Lower lobe of right lung (tissue), 2 donors: ENCODE measurements around the gene BHLHE40. TPM values are rescaled to one million over a fixed set of nuclear protein-coding genes. Genes with fewer than 3 reads are reported as not detected.
A peak's percentile ranks its signal among the peaks of the same experiment; 100 is the strongest.

Experiments used
- ATAC-seq, 2 donors: fragments of 200-7000 bp; cut with Tn5 transposase; one replicate each; pipeline ENCODE4 v1.9.1; 2020 to 2022; ENCODE audit warnings: mild to moderate bottlenecking in 2 of 2, moderate library complexity in 2 of 2
- DNase-seq: peaks from one replicate; pipeline ENCODE4 v3.0.0-alpha.2; 2020
- H3K27ac ChIP-seq: fragments of 200-600 bp; one replicate; pipeline ENCODE4 v1.8.0; 2022
- H3K27me3 ChIP-seq: fragments of 200-600 bp; one replicate; pipeline ENCODE4 v1.8.0; 2022; ENCODE audit warnings: low read depth
- H3K36me3 ChIP-seq: fragments of 200-600 bp; one replicate; pipeline ENCODE4 v1.8.0; 2022; ENCODE audit warnings: mild to moderate bottlenecking
- H3K4me1 ChIP-seq: fragments of 200-600 bp; one replicate; pipeline ENCODE4 v1.8.0; 2022
- H3K4me3 ChIP-seq: fragments of 200-600 bp; one replicate; pipeline ENCODE4 v1.8.0; 2022; ENCODE audit warnings: mild to moderate bottlenecking
- H3K9me3 ChIP-seq: fragments of 200-600 bp; one replicate; pipeline ENCODE4 v1.8.0; 2022
- CTCF ChIP-seq: fragments of 200-600 bp; IDR thresholded peaks from one replicate; pipeline ENCODE4 v1.8.0; 2022; ENCODE audit warnings: antibody characterized with exemption, mild to moderate bottlenecking
- intact Hi-C: fragments of 100-400 bp; cut with DNase I; formaldehyde crosslinking; loops from one replicate; pipeline ENCODE4 v1.11.0; 2022
- total RNA-seq: library from RNA; stranded (reverse); fragmentation: NEBNext Ultra II Directional; extraction: Animal tissue kit (Norgen Biotek cat#: 25700); gene quantifications from one replicate; pipeline ENCODE4 v1.2.1, GENCODE V29; 2021
- donor health status: DM: no; HTN: yes; CAD: no; lungs with severe emphysema.

The BHLHE40 gene
- total RNA-seq, 1 donor from 2014 or later = 84.8 TPM

DNA sequence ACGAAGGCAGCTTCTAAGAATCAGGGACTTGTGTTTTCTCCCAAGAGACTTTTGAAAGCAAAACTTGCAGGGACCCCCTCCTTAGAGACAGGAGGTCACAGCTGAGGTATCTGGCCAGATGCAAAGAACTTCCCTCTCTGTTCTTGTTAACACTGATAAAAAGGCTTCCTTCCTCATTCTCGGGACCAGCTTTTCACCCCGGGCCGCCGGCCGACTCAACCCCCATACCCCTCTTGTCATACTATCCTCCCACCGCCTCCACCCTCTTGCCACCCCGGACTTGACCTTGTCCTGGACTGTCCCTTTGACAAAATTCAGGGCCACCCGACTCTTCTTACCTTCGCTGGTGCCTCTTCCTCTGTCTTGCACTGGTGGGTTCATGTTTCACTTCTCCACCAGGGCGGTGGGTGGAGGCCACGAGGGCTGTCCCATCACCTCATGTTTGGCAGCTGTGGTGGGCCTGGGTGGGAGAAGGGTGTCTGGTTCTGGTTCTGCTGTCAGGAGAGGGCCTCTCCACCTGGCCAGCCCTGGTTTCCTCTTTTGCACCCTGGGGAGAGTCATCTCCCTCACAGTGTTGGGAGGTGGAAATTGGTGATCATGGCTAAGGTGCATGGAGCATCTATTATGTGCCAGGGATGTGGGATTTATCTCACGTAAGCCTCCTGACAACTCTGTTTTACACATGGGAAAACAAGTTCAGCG, 32.5 kb downstream of the BHLHE40 start:
- Histone ChIP-seq H3K27ac (no peak overlapping the region), H3K36me3 (no peaks in the 10 kb centered on the region), H3K27me3 (no peaks in the 10 kb centered on the region), H3K4me3 (no peak overlapping the region), H3K9me3 (no peaks in the 10 kb centered on the region), H3K4me1 (peaks cover 28% of the 10 kb centered on the region)
- intact Hi-C loops = no loop called here
- no peak for TF ChIP-seq CTCF
- ATAC-seq = peak; percentile 35 to 48
- DNase-seq = peak; percentile 63

GRCh38 chr3:5012367-5012766, 33.1 kb downstream of the BHLHE40 start:
- H3K27me3 ChIP-seq = no peaks in the 10 kb centered on the region
- DNase-seq = no peak
- no peak for TF ChIP-seq CTCF
- peak in 1 of 2 donors; percentile 11 for ATAC-seq
- no peaks in the 10 kb centered on the region for H3K36me3 ChIP-seq
- H3K27ac ChIP-seq = no peak overlapping the region
- peaks cover 34% of the 10 kb centered on the region for H3K4me1 ChIP-seq
- intact Hi-C loops = no loop called here
- H3K4me3 ChIP-seq = no peak overlapping the region
- H3K9me3 ChIP-seq = no peaks in the 10 kb centered on the region

DNA sequence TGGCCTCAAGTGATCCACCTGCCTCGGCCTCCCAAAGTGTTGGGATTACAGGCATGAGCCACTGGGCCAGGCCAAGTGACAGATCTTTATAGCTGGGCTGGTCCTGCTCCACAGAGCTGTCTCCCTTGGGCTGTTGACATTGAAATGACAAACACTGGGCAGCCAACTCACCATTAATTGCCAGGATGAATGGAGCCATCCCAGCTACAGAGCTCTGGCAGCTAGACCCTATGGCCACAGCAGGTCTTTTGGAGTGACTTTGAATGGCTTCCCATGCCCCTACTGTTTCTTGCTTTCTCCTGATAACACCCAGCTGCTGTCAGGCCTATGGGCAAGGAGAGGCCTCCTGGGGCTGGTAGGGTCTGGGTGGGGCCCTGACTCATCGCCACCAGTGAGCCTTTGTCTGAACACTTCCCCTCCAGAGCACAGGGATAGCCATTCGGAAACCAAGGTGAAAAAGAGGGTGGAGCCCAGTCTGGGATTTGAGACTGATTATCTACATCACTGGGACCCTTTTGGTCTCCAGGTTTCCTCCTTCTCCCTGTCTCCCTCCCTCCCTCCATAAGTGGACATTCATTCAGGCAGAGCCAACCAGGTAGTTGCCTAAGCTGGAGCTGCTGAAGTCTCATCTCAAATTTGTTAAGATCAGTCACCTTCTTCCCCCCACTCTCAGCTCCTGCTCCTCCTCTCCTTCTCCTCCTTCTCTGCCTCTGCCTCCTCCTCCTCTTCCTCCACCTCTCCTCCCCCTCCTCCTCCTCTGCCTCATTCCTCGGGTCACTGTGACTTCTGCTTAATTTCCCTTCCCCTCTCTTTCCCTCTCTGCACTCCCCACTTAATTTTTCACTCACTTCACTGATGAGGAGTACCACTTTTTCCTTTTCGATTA, 34.0 kb downstream of the BHLHE40 start:
- ATAC-seq (peak; percentile 19 to 35), DNase-seq (no peak)
- no peaks in the 10 kb centered on the region for H3K9me3 ChIP-seq
- peaks cover 43% of the 10 kb centered on the region for H3K4me1 ChIP-seq
- no peaks in the 10 kb centered on the region for H3K36me3 ChIP-seq
- no peak overlapping the region for H3K4me3 ChIP-seq
- intact Hi-C loops = no loop called here
- H3K27me3 ChIP-seq = no peaks in the 10 kb centered on the region
- H3K27ac ChIP-seq = no peak overlapping the region
- no peak for TF ChIP-seq CTCF

DNA sequence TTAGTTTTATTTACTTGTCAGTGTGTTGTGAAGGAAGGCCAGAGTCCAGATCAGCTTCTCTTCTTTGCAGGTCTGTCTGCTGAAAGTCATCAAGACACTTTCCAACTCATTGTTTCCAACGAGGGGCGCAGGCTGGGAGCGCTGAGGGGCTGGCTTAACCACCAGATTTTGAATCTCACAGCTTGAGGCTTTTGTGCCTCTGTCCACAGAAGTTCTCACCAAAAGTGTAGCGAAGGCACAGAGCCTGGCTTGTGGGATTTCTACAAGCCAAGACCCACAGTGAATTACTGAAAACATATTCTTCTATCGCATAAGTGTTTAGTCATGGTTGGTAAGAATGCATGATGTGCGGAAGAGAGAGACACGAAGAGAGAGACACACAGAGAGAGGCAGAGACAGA, 35.2 kb downstream of the BHLHE40 start:
- TF ChIP-seq CTCF = no peak
- Histone ChIP-seq H3K9me3 (no peaks in the 10 kb centered on the region), H3K36me3 (no peaks in the 10 kb centered on the region), H3K4me1 (peaks cover 51% of the 10 kb centered on the region), H3K27ac (no peak overlapping the region), H3K4me3 (no peak overlapping the region), H3K27me3 (no peaks in the 10 kb centered on the region)
- DNase-seq (no peak), ATAC-seq (no peak)
- intact Hi-C loops = no loop called here

GRCh38 chr3:5015056-5015455, 35.8 kb downstream of the BHLHE40 start:
- Histone ChIP-seq H3K27me3 (no peaks in the 10 kb centered on the region), H3K9me3 (no peaks in the 10 kb centered on the region), H3K4me1 (peaks cover 51% of the 10 kb centered on the region), H3K4me3 (no peak overlapping the region), H3K27ac (no peak overlapping the region), H3K36me3 (no peaks in the 10 kb centered on the region)
- no peak for TF ChIP-seq CTCF
- intact Hi-C loops = no loop called here
- no peak for ATAC-seq
- DNase-seq = no peak
